ENCODE results near the gene CNIH3.

Gene CNIH3

GRCh38 chr1:224734261-224734935, 118.3 kb downstream of the CNIH3 start:
- no peaks in the 10 kb centered on the region for H3K9me3 ChIP-seq (replicated peaks in 1 of 11)

GRCh38 chr1:224735159-224735558, 119.0 kb downstream of the CNIH3 start:
- Histone ChIP-seq H3K27ac (no peak overlapping the region), H3K27me3 (no peaks in the 10 kb centered on the region), H3K36me3 (no peaks in the 10 kb centered on the region), H3K4me2 (peak overlapping the region; percentile 62 to 91 (median 79)), H3K4me1 (peaks cover 60 to 80% (median 66%) of the 10 kb centered on the region in 10 experiments), H4K20me1 (no peaks in the 10 kb centered on the region), H3K9ac (no peak overlapping the region), H3K9me3 (replicated peaks in 1 of 11) (no peaks in the 10 kb centered on the region), H3K4me3 (0 out of 20 replicates have a peak overlapping the region, but pooled peaks of 1 of the 10 experiments have one; percentile 11)
- no peak for TF ChIP-seq Cebpa-rat (IDR thresholded peaks at IDR 0.05)

More at GRCh38 chr1:224734261-224734935, 118.3 kb downstream of the CNIH3 start:
- no peaks in the 10 kb centered on the region for H4K20me1 ChIP-seq
- no peak for TF ChIP-seq Cebpa-rat (IDR thresholded peaks at IDR 0.05)
- no peak overlapping the region for H3K4me3 ChIP-seq
- H3K27ac ChIP-seq, result peak overlapping the region in 1 of 11 experiments; percentile 49; a peak in 1 of 22 replicates
- no peaks in the 10 kb centered on the region for H3K27me3 ChIP-seq
- H3K36me3 ChIP-seq, result no peaks in the 10 kb centered on the region
- peak overlapping the region; percentile 62 to 91 (median 79) for H3K4me2 ChIP-seq
- H3K9ac ChIP-seq, result 0 out of 22 replicates have a peak overlapping the region, but pooled peaks of 1 of the 11 experiments have one; percentile 49
- peaks cover 53 to 80% (median 59%) of the 10 kb centered on the region in 10 experiments for H3K4me1 ChIP-seq

GRCh38 chr1:224736619-224737352, 120.7 kb downstream of the CNIH3 start:
- Histone ChIP-seq H3K4me2 (peak overlapping the region; percentile 51 to 91 (median 73)), H3K27me3 (no peaks in the 10 kb centered on the region), H3K9me3 (replicated peaks in 1 of 11) (no peaks in the 10 kb centered on the region), H3K4me3 (no peak overlapping the region), H3K36me3 (no peaks in the 10 kb centered on the region), H3K9ac (peak overlapping the region in 9 of 11 experiments; percentile 4 to 61 (median 36); a peak in 11 of 22 replicates), H3K27ac (peak overlapping the region in 9 of 11 experiments; percentile 17 to 67 (median 49); a peak in 15 of 22 replicates), H4K20me1 (no peaks in the 10 kb centered on the region), H3K4me1 (peaks cover 65 to 80% (median 70%) of the 10 kb centered on the region in 10 experiments)
- no peak for TF ChIP-seq Cebpa-rat (IDR thresholded peaks at IDR 0.05)

GRCh38 chr1:224737353-224737727, 121.2 kb downstream of the CNIH3 start:
- Histone ChIP-seq H4K20me1 (no peaks in the 10 kb centered on the region), H3K27me3 (no peaks in the 10 kb centered on the region), H3K4me1 (peaks cover 65 to 82% (median 71%) of the 10 kb centered on the region in 10 experiments), H3K27ac (peak overlapping the region in 4 of 11 experiments; percentile 8 to 25 (median 16); a peak in 2 of 22 replicates), H3K9me3 (replicated peaks in 1 of 11) (no peaks in the 10 kb centered on the region), H3K9ac (peak overlapping the region in 2 of 11 experiments; percentile 11 to 22; a peak in 2 of 22 replicates), H3K4me2 (peak overlapping the region; percentile 51 to 91 (median 73)), H3K4me3 (no peak overlapping the region), H3K36me3 (no peaks in the 10 kb centered on the region)
- no peak for TF ChIP-seq Cebpa-rat (IDR thresholded peaks at IDR 0.05)

- no peak overlapping the region for H3K27ac ChIP-seq
- no peak overlapping the region for H3K4me3 ChIP-seq
- peaks cover 51 to 82% (median 60%) of the 10 kb centered on the region in 10 experiments for H3K4me1 ChIP-seq
- no peak overlapping the region for H3K9ac ChIP-seq
- no peaks in the 10 kb centered on the region for H3K27me3 ChIP-seq
- no peaks in the 10 kb centered on the region for H3K9me3 ChIP-seq (replicated peaks in 1 of 11)
- peak overlapping the region; percentile 0 to 68 (median 44); a peak in 19 of 22 replicates for H3K4me2 ChIP-seq
- no peaks in the 10 kb centered on the region for H3K36me3 ChIP-seq
- H4K20me1 ChIP-seq, result no peaks in the 10 kb centered on the region
- TF ChIP-seq Cebpa-rat (IDR thresholded peaks at IDR 0.05), result no peak
These were observed 123.3 kb downstream of the CNIH3 start for GRCh38 chr1:224739303-224739996.

GRCh38 chr1:224739997-224740684, 124.0 kb downstream of the CNIH3 start:
- Histone ChIP-seq H3K4me2 (peak overlapping the region; percentile 0 to 68 (median 44); a peak in 18 of 22 replicates), H3K4me3 (no peak overlapping the region), H3K36me3 (no peaks in the 10 kb centered on the region), H4K20me1 (no peaks in the 10 kb centered on the region), H3K27me3 (no peaks in the 10 kb centered on the region), H3K9me3 (replicated peaks in 1 of 11) (no peaks in the 10 kb centered on the region), H3K9ac (no peak overlapping the region), H3K27ac (no peak overlapping the region), H3K4me1 (peaks cover 51 to 82% (median 60%) of the 10 kb centered on the region in 10 experiments)
- TF ChIP-seq Cebpa-rat (IDR thresholded peaks at IDR 0.05), result no peak

- peak overlapping the region in 3 of 11 experiments; percentile 36 to 52 (median 44); a peak in 2 of 22 replicates for H3K4me2 ChIP-seq
- H3K4me1 ChIP-seq, result peaks cover 51 to 82% (median 60%) of the 10 kb centered on the region in 10 experiments
- no peak overlapping the region for H3K4me3 ChIP-seq
- no peak overlapping the region for H3K9ac ChIP-seq
- H3K36me3 ChIP-seq, result no peaks in the 10 kb centered on the region
- H3K27ac ChIP-seq, result no peak overlapping the region
- no peaks in the 10 kb centered on the region for H3K27me3 ChIP-seq
- H3K9me3 ChIP-seq (replicated peaks in 1 of 11), result no peaks in the 10 kb centered on the region
- no peaks in the 10 kb centered on the region for H4K20me1 ChIP-seq
- no peak for TF ChIP-seq Cebpa-rat (IDR thresholded peaks at IDR 0.05)
These were observed 124.6 kb downstream of the CNIH3 start for GRCh38 chr1:224740685-224741052.

- no peak overlapping the region for H3K27ac ChIP-seq
- no peak overlapping the region for H3K4me3 ChIP-seq
- H3K4me1 ChIP-seq, result peaks cover 43 to 84% (median 60%) of the 10 kb centered on the region in 10 experiments
- peak overlapping the region in 7 of 11 experiments; percentile 4 to 81 (median 29); a peak in 10 of 22 replicates for H3K4me2 ChIP-seq
- H3K36me3 ChIP-seq, result no peaks in the 10 kb centered on the region
- H3K9ac ChIP-seq, result no peak overlapping the region
- H3K27me3 ChIP-seq, result no peaks in the 10 kb centered on the region
- H3K9me3 ChIP-seq (replicated peaks in 1 of 11), result no peaks in the 10 kb centered on the region; a peak in 1 of 22 replicates
- no peak for TF ChIP-seq Cebpa-rat (IDR thresholded peaks at IDR 0.05)
- no peaks in the 10 kb centered on the region for H4K20me1 ChIP-seq
These were observed 126.2 kb downstream of the CNIH3 start for GRCh38 chr1:224742349-224742748.

Measured in BLaER1 treated with 17β-estradiol and CSF1 and Interleukin-3, amounts not matched to agents 10 nM and 100 nM (cell line).